Measurements from ENCODE around the gene FIP1L1.

- TF ChIP-seq CTCF (IDR thresholded peaks at IDR 0.05; ENCODE audit: insufficient read depth, low read length, poor library complexity, severe bottlenecking) (no peak), EZH2phosphoT487 (conservative IDR thresholded peaks at IDR 0.05; ENCODE audit: low read length) (no peak)
Observed at GRCh38 chr4:53427366-53427765, 49.9 kb downstream of the FIP1L1 start.
